Stimulated activated CD4-positive, alpha-beta T cell treated with anti-CD3 and anti-CD28 coated beads, Interleukin-2, amount 100 ng/mL, for 48 hours (primary cell): ENCODE data around the gene DNAH9.

Experiments used
- DNase-seq, 2 donors: peaks; one replicate each; pipeline ENCODE4 v3.0.0-alpha.2; 2020

The DNAH9 gene

GRCh38 chr17:11668618-11669017, 70.3 kb downstream of the DNAH9 start:
- no peak for DNase-seq

- DNase-seq = no peak
Observed at GRCh38 chr17:11671126-11671525, 72.9 kb downstream of the DNAH9 start.

DNA sequence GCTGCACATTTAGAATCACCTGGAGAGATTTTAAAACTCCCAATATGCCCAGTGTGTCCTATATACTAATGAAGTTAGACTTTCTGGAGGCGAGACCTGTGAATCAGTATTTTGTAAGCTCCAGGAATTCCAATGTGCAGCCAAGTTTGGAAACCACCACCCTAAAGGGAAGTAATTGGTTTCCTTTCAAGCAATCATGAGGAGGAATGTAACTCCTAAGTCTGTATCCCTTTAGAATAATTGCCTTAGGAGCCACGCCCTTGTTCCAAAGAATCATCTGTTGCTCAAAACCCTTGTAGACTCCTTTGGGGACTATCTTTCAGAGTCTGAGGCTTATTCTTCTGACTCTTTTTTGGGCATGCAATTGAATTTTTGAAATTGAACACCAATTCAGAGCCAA, 84.4 kb downstream of the DNAH9 start:
- DNase-seq = no peak

DNA sequence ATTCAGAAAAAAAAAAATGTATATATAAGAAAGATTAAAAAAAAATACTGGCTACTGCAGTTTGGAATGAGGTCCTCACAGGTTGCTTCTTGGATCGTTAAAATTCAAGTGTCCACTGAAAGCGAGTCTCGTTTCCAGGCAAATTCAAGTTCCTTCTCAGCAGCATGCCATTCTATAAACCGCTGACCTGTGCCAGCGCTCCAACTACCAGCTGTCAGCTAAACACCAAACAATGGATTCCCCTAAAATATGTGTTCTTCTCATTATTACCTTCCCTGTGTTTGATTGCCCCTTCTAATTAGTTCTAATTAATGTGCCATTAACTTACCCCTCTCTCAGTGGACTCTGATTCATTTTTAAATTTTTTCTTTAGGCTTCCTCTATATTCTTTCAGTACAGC, 92.4 kb downstream of the DNAH9 start:
- no peak for DNase-seq

DNA sequence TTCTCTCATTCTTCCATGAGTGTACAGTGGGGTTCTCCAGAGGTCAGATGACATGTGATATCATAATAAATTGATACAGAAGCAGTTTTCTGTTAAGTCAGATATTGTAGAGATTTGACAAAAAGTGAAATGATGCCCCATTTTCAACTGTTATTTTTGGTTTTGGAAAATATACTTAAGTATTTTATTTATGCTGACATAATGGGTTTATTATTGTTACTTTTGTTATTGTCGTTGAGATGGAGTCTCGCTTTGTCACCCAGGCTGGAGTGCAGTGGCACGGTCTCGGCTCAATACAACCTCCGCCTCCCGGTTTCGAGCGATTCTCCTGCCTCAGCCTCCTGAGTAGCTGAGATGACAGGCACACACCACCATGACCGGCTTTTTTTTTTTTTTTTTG, 94.4 kb downstream of the DNAH9 start:
- DNase-seq = no peak

- DNase-seq = no peak
Observed at GRCh38 chr17:11693284-11693683, 95.0 kb downstream of the DNAH9 start.

- no peak for DNase-seq
Observed at GRCh38 chr17:11700668-11701067, 102.4 kb downstream of the DNAH9 start.

- DNase-seq = no peak
Observed at GRCh38 chr17:11701911-11702310, 103.6 kb downstream of the DNAH9 start.

DNA sequence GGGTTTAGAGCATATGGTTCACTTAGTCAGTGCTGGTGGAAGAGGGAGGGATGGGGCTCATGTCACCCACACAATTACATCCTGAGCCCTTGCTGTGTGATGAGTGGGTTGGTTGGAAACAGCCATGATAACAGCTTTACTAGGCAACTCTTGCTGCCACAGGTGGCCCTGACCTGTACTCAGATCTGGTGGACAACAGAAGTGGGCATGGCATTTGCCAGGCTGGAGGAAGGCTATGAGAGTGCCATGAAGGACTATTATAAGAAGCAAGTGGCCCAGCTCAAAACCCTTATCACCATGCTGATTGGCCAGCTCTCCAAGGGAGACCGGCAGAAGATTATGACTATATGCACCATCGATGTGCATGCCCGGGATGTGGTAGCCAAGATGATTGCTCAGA, 105.8 kb downstream of the DNAH9 start:
- DNase-seq = no peak

- DNase-seq = no peak
Observed at GRCh38 chr17:11705111-11705510, 106.8 kb downstream of the DNAH9 start.

GRCh38 chr17:11707586-11707985, 109.3 kb downstream of the DNAH9 start:
- no peak for DNase-seq

DNA sequence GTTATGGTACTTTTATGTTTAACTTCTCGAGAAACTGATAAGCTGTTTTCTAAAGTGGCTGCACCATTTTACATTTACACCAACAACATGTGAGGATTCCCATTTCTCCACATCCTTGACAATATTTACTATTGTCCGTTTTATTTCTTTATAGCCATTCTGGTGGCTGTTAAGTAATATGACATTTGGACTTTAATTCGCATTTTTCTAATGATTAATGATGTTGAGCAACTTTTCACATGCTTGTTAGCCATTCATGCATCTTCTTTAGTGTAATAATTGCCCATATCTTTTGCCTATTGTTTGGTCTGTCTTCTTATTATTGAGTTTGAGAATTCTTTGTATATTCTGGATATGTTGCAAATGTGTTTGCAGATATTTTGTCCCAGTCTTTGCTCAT, 114.2 kb downstream of the DNAH9 start:
- no peak for DNase-seq

- DNase-seq = no peak
Observed at GRCh38 chr17:11719203-11719602, 120.9 kb downstream of the DNAH9 start.

GRCh38 chr17:11719856-11720255, 121.6 kb downstream of the DNAH9 start:
- no peak for DNase-seq

- no peak for DNase-seq
Observed at GRCh38 chr17:11720816-11721215, 122.5 kb downstream of the DNAH9 start.

GRCh38 chr17:11730747-11731146, 132.5 kb downstream of the DNAH9 start:
- DNase-seq = no peak

DNA sequence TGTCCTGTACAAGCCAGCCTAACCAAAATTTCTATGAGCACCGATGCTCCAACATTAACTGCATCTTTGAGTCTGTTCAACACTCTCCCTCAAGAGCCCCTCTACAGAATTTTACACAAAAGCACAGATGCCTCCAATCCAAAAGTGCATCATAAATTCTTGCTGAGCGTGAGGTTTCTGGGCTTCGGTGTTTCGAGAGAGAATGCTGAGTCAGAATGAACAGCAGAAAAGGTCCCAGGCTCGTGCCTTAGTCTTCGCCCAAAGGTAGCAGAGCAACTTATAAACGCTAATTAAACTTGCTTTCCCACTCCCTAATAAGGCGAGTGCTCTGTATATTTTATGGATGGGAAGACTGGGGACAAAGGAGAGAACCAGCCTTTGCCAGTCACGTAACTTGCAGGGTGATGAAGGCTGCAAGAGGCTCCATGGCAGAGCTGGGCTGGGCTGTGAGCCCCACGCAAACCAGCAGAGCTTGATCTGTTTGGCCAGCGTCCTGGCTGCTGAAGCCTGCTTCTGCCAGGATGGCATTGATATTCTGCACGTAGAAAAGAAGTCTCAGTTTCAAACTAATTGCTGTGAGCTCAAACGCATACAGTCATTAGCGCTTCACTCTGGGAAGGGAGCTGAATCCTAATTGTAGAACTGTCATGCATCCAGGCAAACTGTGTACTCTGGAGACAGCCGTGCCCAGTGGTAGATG, 138.5 kb downstream of the DNAH9 start:
- no peak for DNase-seq

DNA sequence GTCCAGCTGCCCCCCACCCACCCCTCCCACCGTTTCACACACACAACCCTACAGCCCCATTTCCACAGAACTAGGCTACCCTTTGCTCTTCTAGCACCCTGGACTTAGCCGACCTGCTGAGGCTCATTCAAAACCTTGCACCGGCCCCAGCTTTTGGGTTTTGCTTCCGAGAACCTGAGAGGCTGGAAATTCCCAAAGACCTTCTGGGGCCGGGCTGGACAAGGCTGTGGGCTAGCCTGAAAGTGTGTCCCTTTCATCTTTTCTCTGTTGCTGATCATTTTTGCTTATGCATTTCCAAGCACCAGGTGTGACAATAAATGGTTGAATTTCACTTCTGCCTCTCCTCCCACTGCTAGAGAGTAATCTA, 139.0 kb downstream of the DNAH9 start:
- DNase-seq = no peak

DNA sequence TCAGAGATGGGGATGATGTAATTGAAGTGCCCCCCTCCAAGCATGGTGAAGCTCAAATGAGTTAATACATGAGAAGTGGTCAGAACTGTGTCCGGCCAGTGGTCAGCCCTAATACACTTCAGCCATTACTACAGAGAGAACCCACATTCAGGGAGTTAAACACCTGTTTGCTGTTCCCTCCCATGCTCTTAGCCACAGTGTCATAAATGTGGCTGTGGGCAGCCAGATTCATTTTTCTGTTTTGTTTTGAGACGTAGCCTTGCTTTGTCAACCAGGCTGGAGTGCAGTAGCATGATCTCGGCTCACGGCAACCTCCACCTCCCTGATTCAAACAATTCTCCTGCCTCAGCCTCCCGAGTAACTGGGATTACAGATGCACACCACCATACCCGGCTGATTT, 139.9 kb downstream of the DNAH9 start:
- no peak for DNase-seq

DNA sequence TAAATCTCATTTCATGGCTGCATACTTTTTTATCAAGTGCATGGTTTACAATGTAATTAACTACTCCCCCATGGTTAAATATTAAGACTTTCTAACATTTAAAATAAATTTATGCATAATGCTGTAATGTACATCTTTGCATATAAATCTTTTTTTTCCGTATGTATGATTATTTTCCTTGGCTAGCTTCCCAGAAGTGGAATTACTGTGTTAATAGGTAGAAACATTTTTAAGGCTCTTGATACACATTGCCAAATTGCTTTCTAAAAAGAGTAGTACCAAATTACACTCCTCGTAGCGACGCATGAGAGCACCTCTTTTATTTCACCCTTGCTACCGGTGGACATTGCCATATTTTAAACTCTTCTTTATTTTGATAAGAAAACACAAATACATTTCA, 141.1 kb downstream of the DNAH9 start:
- no peak for DNase-seq

- DNase-seq = no peak
Observed at GRCh38 chr17:11739848-11740247, 141.6 kb downstream of the DNAH9 start.

DNA sequence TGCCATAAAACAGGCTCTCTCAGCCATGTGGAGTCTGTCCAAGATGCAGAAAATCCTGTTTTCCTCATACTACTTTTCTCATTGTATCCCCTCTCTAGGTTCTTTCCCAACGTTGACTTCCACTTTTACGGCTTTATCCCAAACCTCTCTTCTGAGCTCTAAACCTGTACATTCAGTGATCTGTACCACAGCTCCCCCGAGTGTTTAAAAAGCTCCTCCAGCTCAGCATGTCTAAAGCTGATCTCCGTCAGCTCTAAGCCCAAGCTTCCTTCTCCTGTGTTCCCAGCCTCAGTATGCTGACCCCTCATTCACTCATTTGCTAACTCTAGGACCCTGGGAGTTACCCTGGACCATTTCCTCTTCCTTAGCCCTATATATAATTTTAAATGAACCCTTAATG, 144.6 kb downstream of the DNAH9 start:
- no peak for DNase-seq

GRCh38 chr17:11744696-11745095, 146.4 kb downstream of the DNAH9 start:
- DNase-seq = no peak

- no peak for DNase-seq
Observed at GRCh38 chr17:11747441-11747840, 149.2 kb downstream of the DNAH9 start.

DNA sequence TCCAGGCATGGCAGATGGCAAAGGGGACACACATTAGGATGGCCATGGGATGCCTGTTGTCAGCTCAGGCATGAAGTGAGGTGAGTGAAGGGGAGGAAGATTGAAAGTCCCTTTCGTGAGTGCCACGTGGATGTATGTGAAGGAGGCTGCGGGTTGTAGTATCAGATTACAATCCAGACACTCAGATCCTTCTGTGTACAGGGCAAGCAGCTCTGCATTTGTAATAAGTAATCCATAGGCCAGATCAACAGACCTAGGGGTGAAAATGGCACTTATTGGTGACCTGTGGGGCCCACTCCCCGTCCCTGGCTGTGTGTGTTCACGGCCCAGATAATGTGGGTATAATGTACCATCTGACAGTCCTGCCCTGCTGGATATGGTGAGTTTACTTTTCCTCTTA, 159.5 kb downstream of the DNAH9 start:
- DNase-seq = no peak

DNA sequence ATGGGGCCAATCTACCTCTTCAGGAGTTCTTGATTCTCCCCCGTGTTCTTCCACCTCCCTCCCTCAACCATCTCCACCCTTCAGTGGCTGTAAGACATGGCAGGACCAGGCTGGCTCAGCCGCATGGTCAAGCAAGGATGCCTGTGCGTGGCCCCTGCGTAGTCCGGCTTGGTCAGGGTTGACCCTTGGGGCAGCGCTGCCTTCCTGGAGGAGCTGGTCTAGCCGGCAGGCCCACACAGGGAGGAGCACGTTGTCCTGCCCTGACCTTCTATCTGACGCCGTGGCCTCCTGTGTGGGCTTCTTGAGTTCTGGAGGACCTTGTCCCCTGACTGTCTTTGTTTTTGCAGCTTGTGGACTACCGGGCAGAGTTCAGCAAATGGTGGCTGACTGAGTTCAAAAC, 169.8 kb downstream of the DNAH9 start:
- no peak for DNase-seq
